ENCODE measurements around the gene C10orf67.
"Not testable (repeated sequence)": the region's sequence is repeated elsewhere in the genome, so short reads cannot be mapped to it uniquely, and the experiment has no call there.

Gene C10orf67

GRCh38 chr10:23319835-23320234 lies 24.8 kb downstream of the C10orf67 start:
- DNase-seq, result no peak

DNA sequence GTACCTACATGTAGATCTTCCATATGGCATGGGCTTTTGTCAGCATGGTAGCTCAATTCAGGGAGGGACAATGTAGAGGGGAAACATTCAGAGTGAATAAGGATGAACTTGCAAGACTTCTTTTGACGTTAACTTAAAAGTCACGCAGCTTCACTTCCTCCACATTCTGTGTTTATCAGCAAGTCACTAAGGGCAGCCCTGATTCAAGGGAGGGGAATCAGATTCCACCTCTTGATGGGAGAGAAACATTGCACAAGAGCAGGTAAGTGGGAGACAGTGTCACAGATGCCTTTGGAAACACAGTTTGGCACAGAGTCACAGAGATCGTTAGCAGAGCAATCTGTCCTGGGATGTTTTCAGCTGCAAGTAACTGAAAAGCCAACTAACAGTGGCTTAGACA lies 26.2 kb downstream of the C10orf67 start:
- DNase-seq, result no peak

- DNase-seq, result no peak
Observed at GRCh38 chr10:23317416-23317815, 27.2 kb downstream of the C10orf67 start.

DNA sequence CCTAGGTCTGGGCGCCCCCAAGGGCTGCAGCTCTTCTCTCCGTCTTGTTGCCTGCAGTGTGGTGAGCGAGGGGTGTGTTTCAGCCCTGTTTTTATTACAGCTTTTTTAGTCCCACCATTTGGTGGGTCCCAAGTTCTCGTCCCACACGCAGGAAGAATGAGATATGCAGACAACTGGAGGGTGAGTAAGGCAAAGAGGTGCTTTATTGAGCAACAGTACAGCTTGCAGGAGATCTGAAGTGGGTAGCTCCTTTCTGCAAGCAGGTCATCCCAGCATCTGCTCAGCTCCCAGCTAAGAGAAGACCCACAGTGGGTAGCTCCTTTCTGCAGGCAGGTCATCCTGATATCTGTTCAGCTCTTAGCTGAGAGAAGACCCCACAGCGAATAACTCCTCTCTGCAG lies 28.2 kb downstream of the C10orf67 start:
- DNase-seq, result no peak

DNA sequence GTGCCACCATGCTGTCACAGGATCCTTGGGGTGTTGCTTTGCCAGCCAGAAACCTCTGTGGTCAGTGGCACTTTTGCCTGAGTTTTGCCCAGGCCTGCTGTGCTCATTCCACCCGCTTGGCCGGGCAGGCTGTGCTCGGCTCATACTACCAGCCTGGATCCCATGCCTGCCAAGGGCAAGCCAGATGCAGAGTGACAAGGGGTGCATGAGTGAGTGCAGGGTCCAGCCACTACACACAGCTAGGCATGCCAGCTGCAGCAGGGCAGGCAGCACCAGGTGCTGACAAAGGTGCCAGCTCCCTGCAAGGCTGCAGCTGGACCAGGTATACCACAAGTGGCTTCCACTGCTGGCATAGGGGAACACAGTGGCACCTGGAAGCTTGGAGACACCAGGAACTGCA lies 28.6 kb downstream of the C10orf67 start:
- DNase-seq, result no peak

- peak; percentile 25 for DNase-seq
Observed at GRCh38 chr10:23314835-23315239, 29.8 kb downstream of the C10orf67 start.

GRCh38 chr10:23311034-23311433 lies 33.6 kb downstream of the C10orf67 start:
- no peak for DNase-seq

DNA sequence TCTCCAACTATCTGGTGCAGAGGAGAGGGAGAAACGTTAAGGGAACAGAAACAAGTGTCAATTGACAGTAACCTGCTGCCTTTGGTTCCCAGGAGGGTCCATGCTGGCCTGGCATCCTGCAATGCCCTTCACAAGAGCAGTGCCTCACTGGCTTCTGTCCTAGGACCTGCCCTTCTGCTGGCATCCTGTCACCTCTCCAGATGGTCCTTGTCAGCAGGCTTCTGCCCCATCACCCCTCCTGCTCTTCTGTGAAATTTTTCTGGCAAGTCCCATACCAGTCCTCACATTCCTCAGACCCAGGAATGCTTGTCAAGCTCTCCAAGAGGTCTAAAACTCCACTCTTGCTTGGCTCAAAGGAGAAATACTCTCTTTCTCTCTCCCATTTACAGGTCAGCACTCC lies 34.2 kb downstream of the C10orf67 start:
- DNase-seq, result no peak

DNA sequence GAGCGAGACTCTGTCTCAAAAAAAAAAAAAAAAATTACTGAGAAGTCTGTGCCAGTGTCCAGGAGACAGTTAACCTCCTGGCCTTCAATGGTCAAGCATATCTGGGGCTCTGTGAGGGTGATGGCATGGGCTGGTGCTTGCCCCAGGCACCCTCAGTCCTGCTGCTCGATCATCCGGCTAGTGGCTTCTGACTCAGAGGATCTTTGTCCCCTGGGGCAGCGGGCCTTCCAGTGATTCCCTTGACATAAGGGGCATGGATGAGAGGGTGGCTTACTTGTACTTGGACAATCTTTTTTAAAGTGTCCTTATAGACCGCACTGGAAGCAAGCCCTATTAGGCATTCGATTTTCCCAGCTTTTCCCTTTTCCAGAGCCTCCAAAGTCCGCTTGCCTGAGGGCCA lies 44.6 kb downstream of the C10orf67 start:
- not testable (repeated sequence) for DNase-seq

DNA sequence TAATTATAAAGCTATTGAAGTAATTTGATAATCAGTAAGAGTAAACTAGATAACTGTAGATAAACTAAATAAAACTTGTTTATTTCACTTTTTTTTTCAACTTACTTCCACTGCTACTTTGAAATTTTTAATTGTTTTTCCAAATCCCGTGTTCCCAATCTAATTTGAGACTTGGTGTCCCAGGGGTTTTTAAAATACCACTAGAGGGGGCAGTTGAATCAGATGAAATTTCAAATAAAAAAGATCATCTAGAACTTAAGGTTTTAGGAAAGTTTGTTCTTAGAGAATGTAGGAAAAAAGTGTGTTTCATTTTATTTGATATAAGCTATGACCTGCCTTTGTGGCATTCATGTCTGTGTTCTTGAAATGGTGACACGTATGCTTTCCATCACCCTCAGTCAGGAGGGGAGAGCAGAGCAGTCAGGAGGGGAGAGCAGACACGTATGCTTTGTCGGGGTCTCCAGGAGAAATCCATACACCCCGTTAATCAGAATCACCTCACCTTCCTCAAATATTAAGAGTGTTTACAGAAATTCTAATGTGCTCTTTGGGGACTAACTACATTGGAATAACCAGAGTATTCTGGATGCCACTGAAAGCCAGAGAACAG lies 49.9 kb downstream of the C10orf67 start:
- no peak for DNase-seq

GRCh38 chr10:23293973-23294590 lies 50.5 kb downstream of the C10orf67 start:
- no peak for DNase-seq

- peak; percentile 40 for DNase-seq
Observed at GRCh38 chr10:23293145-23293724, 51.4 kb downstream of the C10orf67 start.

DNA sequence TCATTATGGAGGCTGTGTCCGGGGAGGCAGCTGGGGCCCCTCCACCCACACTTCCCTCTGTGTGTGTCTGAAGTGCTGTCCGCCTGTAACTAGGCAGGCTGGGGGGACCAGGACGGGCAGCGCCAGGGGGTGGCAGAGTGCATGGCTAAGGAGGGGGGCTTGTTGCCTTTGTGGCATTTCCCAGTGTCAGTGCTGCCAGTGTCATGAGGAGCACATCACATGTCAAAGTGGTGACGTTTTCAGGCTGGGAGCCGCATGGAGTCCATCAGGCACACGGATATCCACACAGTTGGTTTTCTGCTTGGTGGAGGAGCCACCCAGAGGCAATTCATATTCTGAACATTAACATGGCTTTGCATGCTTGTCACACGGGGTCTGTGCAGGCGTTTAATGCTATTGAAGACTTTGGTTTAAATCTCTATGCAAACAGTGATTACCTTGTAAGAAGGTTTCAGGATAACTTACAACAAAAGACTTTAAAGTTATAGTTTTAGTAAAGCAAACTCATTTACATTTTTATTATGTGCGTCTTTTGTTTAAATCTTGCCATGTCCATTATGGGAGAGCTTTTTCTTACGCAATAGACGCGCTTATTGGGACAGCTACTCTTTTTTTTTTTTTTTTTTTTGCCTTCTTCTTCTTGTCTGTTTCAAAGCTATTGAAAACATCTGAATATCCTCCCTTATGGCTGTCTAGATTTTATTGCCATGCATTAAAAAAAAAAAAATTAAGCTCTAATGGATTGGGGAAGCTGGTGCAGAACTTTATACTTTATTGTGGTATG lies 52.9 kb downstream of the C10orf67 start:
- DNase-seq, result peak; percentile 30

DNA sequence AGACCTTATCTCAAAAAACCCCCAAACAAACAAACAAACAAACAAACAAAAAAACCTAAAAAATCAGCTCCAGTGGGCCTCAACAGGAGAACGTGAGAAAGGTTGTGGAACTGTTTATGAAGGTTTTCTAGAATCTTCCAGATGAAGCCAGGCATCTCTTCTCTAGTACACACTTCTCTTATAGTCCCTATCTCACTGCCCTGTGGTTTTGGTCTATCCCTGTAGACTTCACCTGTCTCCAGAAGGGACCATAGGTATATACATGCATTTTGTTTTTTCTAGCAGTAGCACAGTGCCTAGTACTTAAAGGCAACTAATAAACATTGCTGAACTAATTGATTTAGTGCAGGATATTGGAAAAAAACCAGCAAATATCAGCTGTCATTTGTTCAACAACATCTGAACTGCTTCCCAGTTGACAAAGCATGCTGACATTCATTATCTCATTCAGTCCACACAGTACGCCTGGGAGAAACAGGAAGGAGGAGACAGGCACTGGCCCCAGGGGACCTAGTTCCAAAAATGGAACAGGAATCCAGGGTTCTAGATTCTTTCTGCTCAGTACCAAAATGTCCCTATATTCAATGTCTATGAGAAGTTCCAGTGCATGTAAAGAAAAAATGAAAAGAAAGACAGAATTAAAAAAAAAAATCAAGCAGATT lies 59.8 kb downstream of the C10orf67 start:
- DNase-seq, result no peak

DNA sequence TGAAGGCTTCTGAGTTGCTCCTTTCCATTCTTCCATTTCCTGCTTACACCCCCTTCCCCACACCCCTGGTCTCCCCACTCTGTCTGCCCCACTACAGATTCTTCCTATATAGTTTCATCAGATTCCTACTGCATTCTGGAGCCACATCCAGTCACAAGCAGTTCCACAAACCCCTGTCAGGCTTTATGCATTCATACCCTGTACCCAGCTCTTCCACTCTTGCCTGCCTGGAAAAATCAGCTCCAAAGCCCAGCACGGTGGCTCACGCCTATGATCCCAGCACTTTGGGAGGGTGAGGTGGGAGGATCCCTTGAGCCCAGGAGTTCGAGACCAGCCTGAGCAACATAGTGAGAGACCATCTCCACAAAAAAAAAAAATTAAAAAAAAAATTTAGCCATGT lies 60.4 kb downstream of the C10orf67 start:
- no peak for DNase-seq

- DNase-seq, result no peak
Observed at GRCh38 chr10:23283680-23284079, 60.9 kb downstream of the C10orf67 start.

DNA sequence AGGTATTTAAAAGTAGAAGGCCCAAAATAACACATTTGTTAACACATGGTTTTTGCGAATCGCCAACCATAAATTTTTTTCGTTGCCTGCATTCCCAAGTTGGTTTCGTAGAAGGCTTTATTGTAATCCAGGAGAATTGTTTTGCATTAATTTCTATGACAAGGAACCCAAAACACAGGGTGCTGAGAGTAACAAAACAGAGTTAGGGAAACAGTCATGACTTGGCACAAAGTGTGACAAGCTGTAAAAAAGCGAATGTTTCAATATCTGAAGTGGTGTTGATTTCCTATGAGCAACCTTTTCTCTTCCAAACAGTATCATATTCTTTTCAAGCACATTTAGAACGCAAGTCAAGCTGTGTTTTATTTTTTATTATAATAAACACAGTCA lies 63.6 kb downstream of the C10orf67 start:
- no peak for DNase-seq

- DNase-seq, result no peak
Observed at GRCh38 chr10:23280419-23281043, 64.1 kb downstream of the C10orf67 start.

- no peak for DNase-seq
Observed at GRCh38 chr10:23275355-23275754, 69.2 kb downstream of the C10orf67 start.

GRCh38 chr10:23274179-23274578 lies 70.4 kb downstream of the C10orf67 start:
- not testable (repeated sequence) for DNase-seq

GRCh38 chr10:23270531-23270930 lies 74.1 kb downstream of the C10orf67 start:
- DNase-seq, result no peak

DNA sequence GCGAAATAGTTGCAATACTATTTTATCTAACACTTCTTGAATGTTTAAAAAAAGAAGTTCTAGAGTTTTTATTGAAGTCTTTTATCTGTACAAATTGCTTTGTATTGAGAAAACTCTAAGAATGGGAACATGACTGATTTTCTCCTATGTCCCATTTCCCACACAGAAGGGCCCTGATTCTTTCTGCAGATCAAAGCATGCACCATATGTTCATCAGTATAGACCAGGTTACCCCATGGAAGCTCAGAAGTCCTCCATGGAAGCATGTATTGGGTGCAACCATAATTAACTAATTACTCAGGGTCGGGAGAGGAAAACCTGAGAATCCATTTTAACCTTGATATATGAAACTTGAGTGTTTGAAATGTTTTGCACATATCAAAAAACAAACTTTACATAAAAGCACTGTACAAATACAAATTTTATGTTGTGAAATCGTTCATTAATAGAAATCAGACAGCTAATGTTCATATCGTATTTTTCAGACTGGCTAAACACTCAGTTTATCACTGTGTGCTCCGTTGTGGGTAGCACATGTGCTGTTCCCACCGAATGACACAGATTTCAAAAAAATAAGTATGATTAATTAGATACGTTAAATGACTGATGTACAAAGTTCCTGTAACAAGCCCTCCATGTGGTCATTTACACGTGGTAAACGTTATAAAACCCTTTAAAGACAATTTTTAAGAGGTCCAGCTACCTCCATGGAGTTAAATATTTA lies 81.0 kb downstream of the C10orf67 start:
- no peak for DNase-seq

All from NCI-H1092 treated with DMSO at 0.1 percent for 48 hours (cell line).